Calu3 (cell line): ENCODE data around the gene ANKS3. TPM values are rescaled to one million over a fixed set of nuclear protein-coding genes. Genes with fewer than 3 reads are reported as not detected.

Experiments used
- BruUV-seq: library from RNA; stranded (reverse); fragments of 400-500 nt; replicated peaks from 2 replicates; lab custom pipeline; 2021; lab: Mats Ljungman, UMichigan
- CTCF ChIA-PET: fragments of 300-600 bp; sonication (Branson Sonifier 250); formaldehyde crosslinking; loops from one replicate; lab custom pipeline; 2022; ENCODE audit warnings: antibody characterized with exemption; lab: Charles Lee
- DNase-seq: peaks from one replicate; pipeline ENCODE4 v3.0.0; 2022
- H3K27ac Mint-ChIP-seq: one replicate; pipeline ENCODE4 v1.8.0; 2022; ENCODE audit warnings: mixed read lengths; ENCODE audit not compliant: unreplicated experiment
- H3K27me3 Mint-ChIP-seq: one replicate; pipeline ENCODE4 v1.8.0; 2022; ENCODE audit warnings: mixed read lengths; ENCODE audit not compliant: unreplicated experiment
- H3K36me3 Mint-ChIP-seq: one replicate; pipeline ENCODE4 v1.8.0; 2022; ENCODE audit warnings: mild to moderate bottlenecking, moderate library complexity, mixed read lengths; ENCODE audit not compliant: insufficient read depth, unreplicated experiment
- H3K4me1 Mint-ChIP-seq: one replicate; pipeline ENCODE4 v1.8.0; 2022; ENCODE audit warnings: mild to moderate bottlenecking, low read depth, mixed read lengths; ENCODE audit not compliant: unreplicated experiment
- H3K4me3 Mint-ChIP-seq: one replicate; pipeline ENCODE4 v1.8.0; 2022; ENCODE audit warnings: mild to moderate bottlenecking, low read depth, moderate library complexity, mixed read lengths; ENCODE audit not compliant: unreplicated experiment
- H3K9me3 Mint-ChIP-seq: one replicate; pipeline ENCODE4 v1.8.0; 2022; ENCODE audit warnings: low read depth, mixed read lengths; ENCODE audit not compliant: unreplicated experiment
- intact Hi-C: fragments of 100-400 bp; cut with micrococcal nuclease; formaldehyde crosslinking; loops from one replicate; pipeline ENCODE4 v1.10.0; 2022; ENCODE audit not compliant: unreplicated experiment
- total RNA-seq: library from RNA; stranded (reverse); gene quantifications from 2 replicates; pipeline ENCODE4 v1.2.3, GENCODE V29; 2022
- TF ChIP-seq, protein P1 (sequence below): fragments of 200-600 bp; IDR thresholded peaks from one replicate; pipeline ENCODE4 v1.8.0; 2022; ENCODE audit warnings: antibody characterized with exemption; ENCODE audit not compliant: unreplicated experiment

ANKS3 gene
- total RNA-seq, 1 experiment from 2014 or later: 46.9 TPM

DNA sequence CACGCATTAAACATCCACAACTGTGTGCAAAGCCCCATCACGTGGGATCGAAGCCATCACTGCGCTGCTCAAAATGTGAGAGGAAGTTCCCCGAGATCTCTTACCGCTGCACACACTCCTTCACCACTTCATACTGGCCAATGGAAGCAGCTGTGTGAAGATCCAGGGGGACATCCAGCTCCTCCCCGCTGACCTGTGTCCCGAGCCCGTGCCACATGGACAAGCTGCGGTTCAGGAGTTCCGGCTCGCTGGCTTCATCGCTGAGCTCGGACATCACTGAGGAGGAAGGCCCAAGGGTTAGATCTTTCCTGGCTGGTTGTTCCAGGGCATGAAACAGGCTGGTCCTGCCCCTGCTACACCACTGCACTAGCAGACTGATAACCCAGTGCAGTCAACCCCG, 4.2 kb downstream of the ANKS3 start:
- H3K27me3 Mint-ChIP-seq: no peaks in the 10 kb centered on the region
- no peak overlapping the region for H3K27ac Mint-ChIP-seq
- TF ChIP-seq, protein P1, sequence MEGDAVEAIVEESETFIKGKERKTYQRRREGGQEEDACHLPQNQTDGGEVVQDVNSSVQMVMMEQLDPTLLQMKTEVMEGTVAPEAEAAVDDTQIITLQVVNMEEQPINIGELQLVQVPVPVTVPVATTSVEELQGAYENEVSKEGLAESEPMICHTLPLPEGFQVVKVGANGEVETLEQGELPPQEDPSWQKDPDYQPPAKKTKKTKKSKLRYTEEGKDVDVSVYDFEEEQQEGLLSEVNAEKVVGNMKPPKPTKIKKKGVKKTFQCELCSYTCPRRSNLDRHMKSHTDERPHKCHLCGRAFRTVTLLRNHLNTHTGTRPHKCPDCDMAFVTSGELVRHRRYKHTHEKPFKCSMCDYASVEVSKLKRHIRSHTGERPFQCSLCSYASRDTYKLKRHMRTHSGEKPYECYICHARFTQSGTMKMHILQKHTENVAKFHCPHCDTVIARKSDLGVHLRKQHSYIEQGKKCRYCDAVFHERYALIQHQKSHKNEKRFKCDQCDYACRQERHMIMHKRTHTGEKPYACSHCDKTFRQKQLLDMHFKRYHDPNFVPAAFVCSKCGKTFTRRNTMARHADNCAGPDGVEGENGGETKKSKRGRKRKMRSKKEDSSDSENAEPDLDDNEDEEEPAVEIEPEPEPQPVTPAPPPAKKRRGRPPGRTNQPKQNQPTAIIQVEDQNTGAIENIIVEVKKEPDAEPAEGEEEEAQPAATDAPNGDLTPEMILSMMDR: no peak
- H3K4me1 Mint-ChIP-seq: peaks cover 10% of the 10 kb centered on the region
- intact Hi-C loops: loop anchor here (10.0 kb wide), 1 partner anchor 225 kb away; the partner anchor contains the start of gene SEC14L5
- H3K4me3 Mint-ChIP-seq: no peak overlapping the region
- CTCF ChIA-PET: interaction anchor here (0.6 kb wide), 2 partner anchors 29 to 331 kb away, joined by 3 read pairs; no protein-coding TSS in a partner anchor
- no peaks in the 10 kb centered on the region for H3K9me3 Mint-ChIP-seq
- DNase-seq: no peak
- no TSS peak for BruUV-seq
- H3K36me3 Mint-ChIP-seq: peaks cover 45% of the 10 kb centered on the region

DNA sequence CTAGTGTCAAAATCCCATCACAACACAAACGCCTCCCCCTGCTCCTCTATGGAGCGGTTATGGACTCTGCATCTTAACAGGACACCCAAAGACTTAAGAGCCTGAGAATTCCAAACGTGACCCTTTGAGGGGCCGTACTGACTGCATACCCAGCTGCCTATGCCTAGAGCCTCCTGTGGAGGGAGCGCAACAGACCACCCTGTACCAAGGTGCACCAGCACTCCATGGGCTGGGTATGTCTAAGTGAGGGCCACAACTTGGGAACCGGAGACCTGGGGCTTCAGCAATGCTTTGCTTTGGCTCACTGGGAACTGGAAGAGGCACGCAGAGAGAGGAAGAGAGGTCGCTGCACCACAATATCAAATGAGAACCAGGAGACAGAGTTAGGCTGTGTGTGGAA, 5.4 kb downstream of the ANKS3 start:
- CTCF ChIA-PET: interaction anchor here (0.7 kb wide), 1 partner anchor 79 kb away, joined by 3 read pairs; no protein-coding TSS in a partner anchor
- DNase-seq: no peak
- TF ChIP-seq, protein P1: no peak
- no peaks in the 10 kb centered on the region for H3K9me3 Mint-ChIP-seq
- intact Hi-C loops: no loop called here
- BruUV-seq: no TSS peak
- peaks cover 34% of the 10 kb centered on the region for H3K36me3 Mint-ChIP-seq
- no peak overlapping the region for H3K4me3 Mint-ChIP-seq
- no peak overlapping the region for H3K27ac Mint-ChIP-seq
- no peaks in the 10 kb centered on the region for H3K27me3 Mint-ChIP-seq
- peaks cover 7% of the 10 kb centered on the region for H3K4me1 Mint-ChIP-seq

DNA sequence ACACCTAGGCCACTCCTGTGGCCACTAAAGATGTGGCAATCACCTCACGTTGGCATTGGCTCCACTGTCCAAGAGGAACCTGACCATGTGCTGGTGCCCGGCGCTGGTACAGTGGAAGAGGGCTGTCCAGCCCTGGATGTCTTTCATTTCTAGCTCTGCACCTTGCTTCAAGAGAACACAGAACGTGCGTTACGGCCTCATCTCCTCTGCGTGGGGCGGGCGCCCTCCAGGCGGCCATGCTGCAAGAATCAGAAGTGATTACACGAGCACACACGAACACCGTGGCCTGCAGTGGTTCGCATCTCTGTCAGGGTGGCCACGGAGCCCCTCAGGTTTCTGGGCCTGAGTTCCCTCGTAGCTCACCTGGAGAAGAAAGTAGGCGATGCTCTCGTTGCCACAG, 7.5 kb downstream of the ANKS3 start:
- TF ChIP-seq, protein P1: no peak
- BruUV-seq: no TSS peak
- peaks cover 40% of the 10 kb centered on the region for H3K36me3 Mint-ChIP-seq

DNA sequence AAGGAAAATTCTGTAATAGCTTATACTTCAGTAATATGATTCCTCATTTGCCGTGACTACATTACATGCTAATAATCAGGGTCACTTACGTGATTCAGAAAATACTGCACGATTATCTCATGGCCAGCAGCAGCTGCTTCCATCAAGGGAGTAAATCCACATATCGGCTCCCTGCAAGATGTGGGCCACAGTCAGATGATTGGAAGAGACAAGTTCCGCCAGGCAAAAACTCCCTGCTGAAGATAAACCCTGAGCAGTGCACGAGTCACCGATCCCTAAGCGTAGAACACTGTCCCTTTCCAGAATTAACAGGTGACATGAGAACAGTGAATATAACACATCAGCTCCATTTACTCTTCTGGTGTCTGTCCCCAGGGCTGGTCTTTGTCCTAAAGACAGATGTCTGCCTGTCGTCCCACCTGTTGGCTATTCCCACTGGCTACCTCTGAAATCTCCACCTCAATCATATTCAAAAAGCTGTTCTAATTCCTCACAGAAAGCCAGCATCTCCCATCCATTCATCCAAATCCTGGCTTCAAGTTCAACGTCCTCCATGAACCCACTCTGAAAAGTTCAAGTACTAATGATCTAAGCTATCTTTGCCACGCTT, 9.3 kb downstream of the ANKS3 start:
- DNase-seq: no peak
- H3K27ac Mint-ChIP-seq: no peak overlapping the region
- intact Hi-C loops: no loop called here
- peaks cover 41% of the 10 kb centered on the region for H3K36me3 Mint-ChIP-seq
- TF ChIP-seq, protein P1: no peak
- no peaks in the 10 kb centered on the region for H3K4me1 Mint-ChIP-seq
- no peaks in the 10 kb centered on the region for H3K9me3 Mint-ChIP-seq
- no peak overlapping the region for H3K4me3 Mint-ChIP-seq
- no peaks in the 10 kb centered on the region for H3K27me3 Mint-ChIP-seq
- CTCF ChIA-PET: no interaction called here
- no TSS peak for BruUV-seq

More for the DNA sequence above, 7.5 kb downstream of the ANKS3 start:
- no peaks in the 10 kb centered on the region for H3K9me3 Mint-ChIP-seq
- no peaks in the 10 kb centered on the region for H3K4me1 Mint-ChIP-seq
- no peak overlapping the region for H3K4me3 Mint-ChIP-seq
- H3K27ac Mint-ChIP-seq: no peak overlapping the region
- H3K27me3 Mint-ChIP-seq: no peaks in the 10 kb centered on the region
- CTCF ChIA-PET: no interaction called here
- DNase-seq: no peak
- intact Hi-C loops: no loop called here
